ENCODE results near the gene FAM124B.

The FAM124B gene

GRCh38 chr2:224350703-224351102 lies 51.2 kb downstream of the FAM124B start:
- no peak for TF ChIP-seq CTCF (IDR thresholded peaks at IDR 0.05; ENCODE audit: low read depth, low read length)
- DNase-seq (ENCODE audit: extremely low read depth, low read depth) = no peak

- no peak for DNase-seq (ENCODE audit: extremely low read depth, low read depth)
- TF ChIP-seq CTCF (IDR thresholded peaks at IDR 0.05; ENCODE audit: low read depth, low read length) = no peak
These were observed 52.5 kb downstream of the FAM124B start for GRCh38 chr2:224349396-224349795.

GRCh38 chr2:224347176-224348051 lies 54.5 kb downstream of the FAM124B start:
- TF ChIP-seq CTCF (IDR thresholded peaks at IDR 0.05; ENCODE audit: low read depth, low read length) = no peak
- no peak for DNase-seq (ENCODE audit: extremely low read depth, low read depth)

GRCh38 chr2:224345492-224345891 lies 56.4 kb downstream of the FAM124B start:
- DNase-seq (ENCODE audit: extremely low read depth, low read depth) = no peak

GRCh38 chr2:224343226-224343625 lies 58.7 kb downstream of the FAM124B start:
- DNase-seq (ENCODE audit: extremely low read depth, low read depth) = no peak
- no peak for TF ChIP-seq CTCF (IDR thresholded peaks at IDR 0.05; ENCODE audit: low read depth, low read length)

More at GRCh38 chr2:224345492-224345891, 56.4 kb downstream of the FAM124B start:
- TF ChIP-seq CTCF (IDR thresholded peaks at IDR 0.05; ENCODE audit: low read depth, low read length) = no peak

- DNase-seq (ENCODE audit: extremely low read depth, low read depth) = no peak
- TF ChIP-seq CTCF (IDR thresholded peaks at IDR 0.05; ENCODE audit: low read depth, low read length) = no peak
These were observed 65.9 kb downstream of the FAM124B start for GRCh38 chr2:224335991-224336390.

- TF ChIP-seq CTCF (IDR thresholded peaks at IDR 0.05; ENCODE audit: low read depth, low read length) = no peak
- no peak for DNase-seq (ENCODE audit: extremely low read depth, low read depth)
These were observed 67.2 kb downstream of the FAM124B start for GRCh38 chr2:224334726-224335125.

Data from AG09319 (cell line).